ENCODE data around the gene ITPR2. TPM values are rescaled to one million over a fixed set of nuclear protein-coding genes. Genes with fewer than 3 reads are reported as not detected.
"Not testable (repeated sequence)": the region's sequence is repeated elsewhere in the genome, so short reads cannot be mapped to it uniquely, and the experiment has no call there.

Gene ITPR2
- total RNA-seq, 1 donor from 2014 or later, result 62.4 TPM

DNA sequence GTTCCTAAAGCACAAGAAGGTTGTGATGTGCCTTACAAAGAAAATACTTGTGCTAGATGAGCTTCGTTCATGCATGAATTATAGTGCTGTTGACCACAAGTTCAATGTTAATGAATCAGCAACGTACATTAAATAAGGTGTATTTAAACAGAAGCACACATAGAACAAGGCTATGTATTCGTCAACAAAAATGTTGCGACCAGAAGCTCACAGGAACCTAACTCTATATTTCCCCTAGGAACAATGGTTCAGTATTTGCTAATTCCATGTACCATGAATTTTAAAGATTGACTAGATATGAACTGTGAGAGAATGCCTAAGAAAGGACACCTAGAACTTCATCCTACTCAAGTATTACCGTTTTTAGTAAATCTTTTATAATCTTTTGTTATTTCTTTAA, 149.6 kb downstream of the ITPR2 start:
- DNase-seq (ENCODE audit: low spot score), result no peak
- ATAC-seq, result no peak

DNA sequence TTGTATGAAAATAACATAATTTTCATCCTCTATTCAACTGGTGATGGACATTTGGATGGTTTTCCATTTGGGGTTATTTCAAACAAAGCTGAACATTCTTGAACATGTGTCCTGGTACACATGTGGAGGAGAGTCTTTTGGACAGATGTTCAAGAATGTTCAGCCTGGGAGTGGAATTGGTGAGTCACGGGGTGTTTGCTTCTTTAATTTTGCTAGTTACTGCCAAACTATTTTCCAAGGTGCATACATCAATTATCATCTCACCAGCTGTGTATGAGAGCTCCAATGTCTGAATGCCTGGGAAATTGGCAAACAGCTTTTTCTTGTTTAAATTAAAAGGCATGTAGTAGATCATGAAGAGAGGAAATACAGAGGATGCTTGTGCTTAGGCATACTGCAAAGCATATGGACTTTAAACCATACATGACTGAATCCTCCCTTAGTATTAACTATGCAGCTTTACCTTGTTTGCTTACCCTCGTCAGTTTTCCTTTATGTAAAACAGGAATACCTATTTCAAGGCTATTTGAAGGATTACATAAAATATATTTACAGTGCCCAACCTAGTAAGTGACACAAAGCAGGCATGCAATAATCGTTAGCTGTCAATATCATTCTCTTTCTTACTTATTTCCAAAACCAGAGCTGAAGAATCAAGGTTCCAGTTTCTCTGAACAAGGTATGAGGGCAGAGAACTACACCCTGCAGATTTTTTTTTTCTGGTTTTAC, 152.1 kb downstream of the ITPR2 start:
- no peak for DNase-seq (ENCODE audit: low spot score)
- ATAC-seq, result no peak

DNA sequence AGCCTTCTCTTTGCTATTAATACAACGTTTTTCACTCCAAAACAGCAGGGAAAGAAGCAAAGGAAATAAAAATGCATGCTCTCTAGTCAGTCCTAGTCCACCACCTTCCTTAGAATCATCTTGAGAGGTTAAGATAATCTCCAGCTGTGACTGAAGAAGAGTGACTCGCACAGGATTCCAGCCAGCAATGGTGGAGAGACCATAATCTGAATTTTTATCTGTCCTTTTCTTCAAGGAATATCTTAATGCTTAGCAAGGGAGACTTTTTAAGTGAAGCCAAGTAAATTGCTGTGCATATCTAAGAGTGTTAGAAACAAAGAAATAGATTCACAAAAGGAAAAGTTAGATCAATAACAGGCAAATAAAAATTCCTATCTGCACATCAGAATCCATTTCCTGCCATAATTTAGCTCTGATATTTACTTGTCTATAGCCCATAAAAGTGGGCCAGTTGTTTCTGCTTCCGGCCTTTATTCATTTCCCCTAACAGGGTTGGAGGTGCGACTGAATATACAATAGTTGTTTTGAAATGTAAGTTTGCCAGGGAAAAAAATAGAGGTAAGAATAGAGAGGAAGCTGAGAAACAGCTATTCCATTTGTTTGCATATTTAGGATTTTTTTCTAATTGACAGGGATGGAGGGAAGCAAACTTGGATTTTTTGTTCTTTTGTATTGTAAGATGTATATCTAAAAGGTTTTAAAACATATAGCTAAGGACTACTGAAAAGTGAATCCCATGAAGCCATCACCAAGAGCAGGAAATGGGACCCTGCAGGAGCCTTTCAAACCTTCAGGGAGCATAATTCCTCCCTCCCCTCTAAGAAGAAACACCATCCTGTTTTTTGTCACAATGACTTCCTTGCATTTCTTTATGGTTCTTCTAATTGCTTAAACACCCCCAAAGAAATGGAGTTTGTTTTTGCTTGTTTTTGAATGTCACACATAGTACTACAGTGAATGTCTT, 154.0 kb downstream of the ITPR2 start:
- DNase-seq (ENCODE audit: low spot score) (no peak), ATAC-seq (no peak)

DNA sequence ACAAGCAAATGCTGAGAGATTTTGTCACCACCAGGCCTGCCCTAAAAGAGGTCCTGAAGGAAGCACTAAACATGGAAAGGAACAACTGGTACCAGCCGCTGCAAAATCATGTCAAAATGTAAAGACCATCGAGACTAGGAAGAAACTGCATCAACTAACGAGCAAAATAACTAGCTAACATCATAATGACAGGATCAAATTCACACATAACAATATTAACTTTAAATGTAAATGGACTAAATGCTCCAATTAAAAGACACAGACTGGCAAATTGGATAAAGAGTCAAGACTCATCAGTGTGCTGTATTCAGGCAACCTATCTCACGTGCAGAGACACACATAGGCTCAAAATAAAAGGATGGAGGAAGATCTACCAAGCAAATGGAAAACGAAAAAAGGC, 161.5 kb downstream of the ITPR2 start:
- DNase-seq (ENCODE audit: low spot score), result not testable (repeated sequence)

DNA sequence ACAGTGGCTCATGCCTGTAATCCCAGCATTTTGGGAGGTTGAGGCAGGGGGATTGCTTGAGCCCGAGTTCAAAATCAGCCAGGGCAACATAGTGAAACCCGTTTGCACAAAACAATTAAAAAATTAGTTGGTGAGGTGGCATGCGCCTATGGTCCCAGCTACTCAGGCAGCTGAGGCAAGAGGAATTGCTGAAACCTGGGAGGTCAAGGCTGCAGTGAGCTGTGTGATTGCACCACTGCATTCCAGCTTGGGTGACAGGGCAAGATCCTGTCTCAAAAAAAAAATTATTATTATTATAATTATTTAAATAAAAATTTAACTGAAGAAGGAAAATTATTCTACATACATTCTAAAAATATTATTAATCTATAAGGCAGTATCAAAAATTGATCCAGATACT, 164.1 kb downstream of the ITPR2 start:
- ATAC-seq (peak; percentile 73), DNase-seq (ENCODE audit: low spot score) (no peak)

More for the DNA sequence above, 161.5 kb downstream of the ITPR2 start:
- not testable (repeated sequence) for ATAC-seq

DNA sequence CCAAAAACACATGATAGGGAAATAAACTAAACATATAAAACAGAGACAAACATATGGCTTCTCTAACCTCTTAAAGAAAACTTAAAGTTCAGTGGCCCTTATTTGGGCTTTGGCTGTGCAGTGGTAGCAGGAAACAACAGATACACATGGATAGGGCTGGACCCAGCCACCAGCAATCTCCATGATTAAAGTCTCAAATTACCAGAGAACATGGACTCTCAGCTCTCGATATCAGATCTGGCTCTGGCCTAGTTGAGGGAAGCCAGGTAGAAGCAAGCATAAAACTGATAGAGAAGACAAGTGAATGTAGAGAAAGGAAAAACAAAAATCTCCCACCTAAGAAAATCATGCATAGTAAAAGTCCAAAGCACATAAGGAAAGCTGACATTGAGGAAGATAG, 164.8 kb downstream of the ITPR2 start:
- peak; percentile 92 for ATAC-seq
- no peak for DNase-seq (ENCODE audit: low spot score)

DNA sequence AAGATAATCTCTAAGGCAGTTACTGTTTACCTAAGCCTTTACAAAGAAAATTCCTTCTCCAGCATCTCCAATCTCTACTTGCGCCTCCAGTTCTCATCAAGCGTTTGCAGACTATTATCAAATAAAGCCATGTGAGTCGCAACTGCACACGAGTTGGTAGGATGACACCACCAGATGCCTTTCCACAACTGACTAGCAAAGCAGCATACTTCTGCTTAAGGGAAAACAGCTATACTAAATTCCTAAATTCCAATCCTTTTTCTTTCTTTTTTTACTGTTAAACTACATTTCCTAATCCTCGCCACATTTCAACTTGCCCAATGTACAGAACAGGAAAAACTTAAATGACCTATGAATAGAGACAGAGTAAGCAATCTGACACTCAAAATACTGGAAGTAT, 166.7 kb downstream of the ITPR2 start:
- no peak for DNase-seq (ENCODE audit: low spot score)

DNA sequence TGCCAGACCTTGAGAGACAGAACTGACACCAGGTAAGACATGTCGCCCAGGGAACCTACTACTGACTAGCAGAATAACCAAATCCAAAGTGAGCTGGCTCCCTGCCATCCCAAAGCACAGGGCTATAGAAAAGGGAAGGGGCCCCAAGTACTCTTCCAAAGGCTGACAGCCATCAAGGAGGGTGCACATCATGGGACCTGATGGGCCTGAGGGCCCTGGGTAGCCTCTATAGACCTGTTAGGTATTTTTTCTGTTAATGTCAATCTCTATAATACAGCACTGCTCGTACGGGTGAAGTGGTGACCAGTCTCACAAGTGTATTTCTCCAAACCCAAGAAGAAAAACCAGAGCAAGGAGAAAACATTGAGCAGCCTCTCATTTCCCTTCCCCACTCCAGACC, 171.6 kb downstream of the ITPR2 start:
- peak; percentile 34 for ATAC-seq
- DNase-seq (ENCODE audit: low spot score), result no peak

More for the DNA sequence above, 166.7 kb downstream of the ITPR2 start:
- ATAC-seq, result no peak

DNA sequence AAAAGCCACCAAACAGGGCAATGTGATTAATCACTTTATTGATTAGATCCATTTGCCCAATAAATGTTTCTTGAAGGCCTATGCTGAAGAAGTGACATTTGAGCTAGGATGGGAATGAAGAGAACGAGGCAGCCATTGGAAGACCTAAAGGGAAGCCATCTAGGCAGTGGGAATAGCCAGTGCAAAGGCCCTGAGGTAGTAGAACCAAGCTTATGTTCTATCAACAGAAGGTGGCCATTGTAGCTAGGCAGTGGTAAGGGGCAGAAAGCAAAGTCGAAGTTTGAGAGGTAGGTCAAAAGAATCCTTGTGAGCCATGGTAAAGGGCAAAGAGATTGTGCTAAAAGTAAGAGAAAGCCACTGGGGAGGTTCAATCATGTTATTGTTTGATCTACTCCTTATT, 173.1 kb downstream of the ITPR2 start:
- ATAC-seq (no peak), DNase-seq (ENCODE audit: low spot score) (no peak)

DNA sequence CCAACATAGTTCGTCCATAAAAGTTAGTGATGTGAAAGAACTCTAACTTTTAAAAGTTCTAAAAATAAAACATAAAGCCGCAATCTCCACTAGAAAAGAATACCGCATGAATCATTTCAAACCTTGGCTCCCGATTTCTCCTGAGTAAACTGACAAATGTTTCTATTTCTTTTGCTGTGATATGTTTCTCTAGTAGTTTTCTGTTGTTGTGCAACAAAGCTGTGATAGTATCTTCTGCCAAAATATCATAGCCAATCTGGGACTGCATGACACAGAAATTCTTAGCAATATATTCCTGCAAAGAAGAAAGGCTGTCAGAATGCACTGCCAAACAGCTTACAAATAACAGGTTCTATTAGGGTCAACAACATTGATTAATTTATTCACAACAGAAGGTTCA, 174.0 kb downstream of the ITPR2 start:
- DNase-seq (ENCODE audit: low spot score) (no peak), ATAC-seq (peak; percentile 56)

DNA sequence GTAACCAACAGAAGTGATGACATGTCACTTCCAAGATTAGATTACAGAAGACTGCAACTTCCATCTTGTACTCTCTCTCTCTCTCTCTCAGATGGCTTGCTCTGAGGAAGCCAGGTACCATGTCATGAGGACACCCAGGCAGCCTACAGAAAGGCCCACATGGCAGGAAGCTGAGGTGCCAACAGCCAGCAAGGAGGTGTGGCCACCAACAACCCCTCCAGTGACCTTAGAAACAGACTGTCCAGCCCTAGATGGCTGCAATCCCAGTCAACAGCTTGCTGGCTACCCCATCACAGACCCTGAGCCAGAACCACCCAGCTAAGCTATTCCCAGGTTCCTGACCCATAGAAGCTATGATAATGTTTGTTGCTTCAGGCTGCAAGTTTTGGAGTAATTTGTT, 178.4 kb downstream of the ITPR2 start:
- ATAC-seq (peak; percentile 59), DNase-seq (ENCODE audit: low spot score) (no peak)

DNA sequence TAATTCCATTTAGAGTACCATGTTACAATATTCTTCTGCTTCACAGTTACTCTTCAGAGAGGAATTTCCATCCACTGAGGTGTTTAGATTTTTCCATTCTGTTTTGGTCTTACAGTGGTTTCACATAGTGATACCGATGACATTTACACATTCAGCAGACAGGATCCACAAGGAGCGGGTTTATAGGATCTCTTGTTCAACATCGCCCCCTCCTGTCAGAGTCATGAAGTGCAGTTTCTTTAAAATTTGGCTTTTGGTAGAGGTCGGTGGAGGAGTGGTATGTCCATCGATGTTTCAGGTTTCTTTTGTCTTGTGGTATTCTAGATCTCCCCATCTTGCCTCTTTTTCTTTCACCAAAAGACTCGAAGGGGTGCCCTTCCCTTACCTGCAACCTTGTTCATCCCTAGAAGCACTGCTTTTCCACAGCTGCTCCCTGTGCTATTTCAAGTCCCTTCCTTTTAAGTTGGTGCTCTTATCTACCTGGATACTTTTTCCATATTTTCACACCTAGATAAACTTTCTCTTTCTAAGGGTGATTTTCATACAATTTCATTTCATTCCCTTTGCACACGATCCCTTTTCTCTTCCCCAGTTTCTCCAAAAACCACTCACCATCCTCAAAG, 181.3 kb downstream of the ITPR2 start:
- peak; percentile 57 for DNase-seq (ENCODE audit: low spot score)
- ATAC-seq, result peak; percentile 83

DNA sequence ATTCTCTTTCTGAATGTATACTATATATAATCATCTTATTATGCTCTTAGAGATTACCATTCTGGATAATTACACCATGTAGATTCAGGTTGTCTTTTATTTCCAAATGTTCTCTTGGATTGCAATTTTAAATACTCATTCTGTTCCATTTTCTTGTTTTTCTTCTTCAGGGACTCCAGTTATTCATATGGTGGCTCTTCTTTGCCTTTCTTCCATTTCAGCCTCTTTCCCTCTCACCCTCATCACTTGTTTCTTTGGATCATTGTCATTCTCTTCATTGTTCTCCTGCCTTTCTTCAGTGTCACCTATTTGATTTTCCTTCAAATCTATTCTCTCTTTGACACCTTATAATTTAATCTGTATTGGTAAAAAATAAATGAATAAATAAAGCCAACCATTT, 182.0 kb downstream of the ITPR2 start:
- ATAC-seq, result no peak
- DNase-seq (ENCODE audit: low spot score), result no peak

DNA sequence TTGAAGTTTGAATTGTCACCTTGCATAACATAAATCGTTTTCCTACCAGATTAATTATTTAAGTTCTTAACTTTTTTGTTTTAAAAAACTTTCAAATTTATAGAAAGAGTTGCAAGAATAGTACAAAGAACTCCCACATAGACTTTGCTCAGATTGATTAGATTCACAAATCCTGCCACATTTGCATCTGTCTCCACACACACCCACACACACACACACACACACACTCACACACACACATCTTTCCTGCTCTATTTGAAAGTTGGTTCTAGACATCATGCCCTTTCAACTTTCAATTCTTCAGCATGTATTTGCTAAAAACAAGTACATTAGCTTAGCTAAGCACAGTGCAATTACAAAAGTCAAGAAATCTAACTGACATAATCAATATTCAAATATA, 184.0 kb downstream of the ITPR2 start:
- DNase-seq (ENCODE audit: low spot score), result no peak
- peak; percentile 66 for ATAC-seq

DNA sequence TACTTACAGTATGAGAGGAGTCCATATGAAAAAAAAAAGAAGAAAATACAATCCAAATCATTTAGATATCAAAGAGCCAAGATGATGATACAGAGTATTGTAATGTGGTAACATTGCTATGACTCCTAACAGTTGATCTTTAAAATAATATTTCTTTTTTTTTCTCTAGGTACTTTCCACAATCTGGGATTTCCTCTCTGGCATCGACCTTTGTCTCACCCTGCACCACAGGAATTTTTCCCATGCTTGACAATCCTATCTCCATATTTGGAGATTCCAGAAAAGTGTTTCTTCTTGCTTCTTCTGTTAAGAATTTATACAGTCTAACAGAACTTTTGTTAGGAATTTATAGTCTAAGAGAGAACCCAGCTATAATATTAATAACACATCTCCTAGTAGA, 184.4 kb downstream of the ITPR2 start:
- DNase-seq (ENCODE audit: low spot score) (no peak), ATAC-seq (no peak)

DNA sequence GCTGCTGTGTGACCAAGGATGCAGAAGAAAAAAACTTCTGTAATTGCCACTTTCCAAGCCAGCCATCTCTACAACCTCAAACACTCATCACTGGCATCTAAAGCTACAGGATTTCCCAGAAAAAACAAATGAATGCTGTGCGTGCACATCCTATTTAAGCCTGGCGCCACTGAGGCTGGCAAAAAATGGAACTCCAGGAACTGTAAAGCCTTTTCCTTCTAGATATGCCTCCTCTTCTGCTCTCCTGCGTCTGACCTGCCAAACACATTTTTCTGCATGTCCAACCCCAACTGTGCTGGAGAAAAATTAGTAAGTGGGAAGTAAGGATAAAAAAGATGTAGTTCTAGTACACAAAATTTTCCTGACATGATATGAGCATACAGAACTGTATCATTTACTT, 184.9 kb downstream of the ITPR2 start:
- DNase-seq (ENCODE audit: low spot score) (no peak), ATAC-seq (no peak)

DNA sequence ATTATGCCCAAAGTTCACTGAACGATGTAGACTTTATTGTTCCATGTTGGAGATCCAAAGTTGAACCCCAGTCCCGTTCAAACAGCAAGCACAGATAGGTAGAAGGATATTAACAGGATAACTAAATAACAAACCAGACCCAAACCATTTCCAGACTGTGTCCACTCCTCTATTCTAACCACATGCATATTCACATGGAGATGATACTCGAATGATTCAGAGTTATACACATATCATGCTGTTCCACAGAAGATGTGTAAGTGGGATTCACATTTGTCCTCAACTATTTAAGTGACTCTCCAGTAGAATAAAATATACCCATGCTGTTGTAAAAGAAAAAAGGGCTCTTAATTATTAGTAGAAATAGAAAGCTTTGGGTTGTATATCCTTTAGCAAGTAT, 185.9 kb downstream of the ITPR2 start:
- no peak for DNase-seq (ENCODE audit: low spot score)
- ATAC-seq, result no peak

DNA sequence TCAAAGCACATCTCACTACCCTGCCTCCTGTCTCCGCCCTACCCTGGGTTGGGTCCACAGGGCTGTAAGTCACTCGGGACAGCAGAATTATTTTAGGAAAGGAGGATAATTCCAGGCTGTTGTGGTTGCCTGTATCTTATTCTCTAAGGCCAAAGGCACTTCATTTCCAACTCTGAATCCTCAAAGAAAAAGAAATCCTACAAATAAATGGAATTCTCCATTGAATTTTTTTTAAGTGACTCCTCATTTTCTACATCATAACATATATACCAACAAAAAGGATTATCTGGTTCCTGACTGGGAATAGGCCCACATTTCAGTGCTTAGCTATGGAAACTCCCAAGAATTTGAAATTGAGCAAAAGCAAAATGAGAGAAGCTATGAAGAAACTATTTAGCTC, 186.4 kb downstream of the ITPR2 start:
- no peak for ATAC-seq
- no peak for DNase-seq (ENCODE audit: low spot score)

DNA sequence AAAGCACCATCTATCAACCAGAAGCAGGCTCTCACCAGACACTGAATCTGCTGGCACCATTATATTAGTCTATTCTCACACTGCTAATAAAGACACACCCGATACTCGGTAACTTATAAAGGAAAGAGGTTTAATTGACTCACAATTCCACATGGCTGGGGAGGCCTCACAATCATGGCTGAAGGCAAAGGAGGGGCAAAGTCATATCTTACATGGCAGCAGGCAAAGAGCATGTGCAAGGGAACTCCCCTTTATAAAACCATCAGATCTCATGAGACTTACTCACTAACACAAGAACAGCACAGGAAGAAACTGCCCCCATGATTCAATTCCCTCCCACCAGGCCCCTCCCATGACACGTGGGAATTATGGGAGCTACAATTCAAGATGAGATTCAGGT, 188.6 kb downstream of the ITPR2 start:
- not testable (repeated sequence) for ATAC-seq; DNase-seq (ENCODE audit: low spot score)

DNA sequence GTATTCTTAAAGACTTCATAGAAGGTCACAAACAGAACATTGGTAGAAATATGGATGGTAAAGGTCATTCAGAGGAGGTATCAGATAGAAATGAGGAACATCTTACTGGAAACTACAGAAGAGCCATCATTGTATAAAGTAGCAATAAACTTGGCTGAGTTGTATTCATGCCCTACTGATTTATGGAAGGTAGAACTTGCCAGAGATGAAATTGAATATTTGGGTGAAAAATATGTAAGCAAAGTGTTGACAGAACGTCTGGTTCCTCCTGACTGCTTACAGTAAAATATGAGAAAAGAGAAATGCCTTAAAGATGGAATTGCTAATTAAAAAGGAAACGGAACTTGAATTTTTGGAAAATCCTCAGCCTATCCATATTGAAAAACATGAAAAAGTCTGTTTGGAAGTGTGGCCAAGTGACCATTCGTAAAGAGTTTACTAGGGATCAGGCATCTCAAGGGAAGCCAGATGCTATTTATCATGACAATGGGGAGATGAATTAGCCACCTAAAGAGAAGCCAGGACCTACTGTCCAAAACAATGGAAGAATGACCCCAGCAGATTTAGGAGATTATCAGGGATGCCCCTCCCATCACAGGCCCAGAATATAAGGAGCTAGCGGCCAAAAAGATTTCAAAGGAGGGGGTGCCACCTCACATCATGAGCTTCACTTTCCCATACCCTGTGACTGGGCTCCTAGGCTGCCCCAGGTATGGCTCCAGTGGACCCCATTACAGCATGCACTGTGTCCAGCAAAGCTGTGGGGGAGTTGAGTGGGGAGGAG, 189.3 kb downstream of the ITPR2 start:
- ATAC-seq (no peak), DNase-seq (ENCODE audit: low spot score) (no peak)

DNA sequence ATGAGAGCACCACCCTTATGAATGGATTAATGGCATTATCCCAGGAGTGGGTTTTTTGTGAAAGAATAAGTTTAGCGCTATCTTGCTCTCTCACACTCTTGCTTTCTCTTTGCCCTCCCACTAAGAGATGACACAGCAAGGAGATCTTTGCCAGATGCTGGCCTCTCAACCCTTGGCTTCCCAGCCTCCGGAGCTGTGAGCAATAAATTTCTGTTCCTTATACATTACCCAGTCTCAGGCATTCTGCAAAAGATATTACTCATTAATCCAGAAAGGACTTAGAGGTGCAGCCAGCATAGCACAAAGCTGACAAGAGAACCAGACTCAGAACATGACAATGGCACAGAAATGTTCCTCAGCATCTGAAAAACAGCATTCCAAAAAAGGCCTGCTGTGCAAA, 190.6 kb downstream of the ITPR2 start:
- no peak for ATAC-seq
- DNase-seq (ENCODE audit: low spot score), result no peak
